ENCODE data around the gene CCDC170. TPM values are rescaled to one million over a fixed set of nuclear protein-coding genes. Genes with fewer than 3 reads are reported as not detected.
"Not testable (repeated sequence)": the region's sequence is repeated elsewhere in the genome, so short reads cannot be mapped to it uniquely, and the experiment has no call there.

Gene CCDC170
- total and polyA plus RNA-seq, 12 donors: 0.13 to 1.6 (median 0.35) TPM

GRCh38 chr6:151509048-151509447 lies 15.2 kb downstream of the CCDC170 start:
- Histone ChIP-seq H3K9me3 (no peaks in the 10 kb centered on the region), H3K36me3 (no peaks in the 10 kb centered on the region), H3K4me3 (no peak overlapping the region), H3K27ac (no peak overlapping the region), H3K27me3 (no peaks in the 10 kb centered on the region), H3K4me1 (peaks cover 0 to 5% (median 0%) of the 10 kb centered on the region in 9 donors)
- no peak for DNase-seq
- ATAC-seq: no peak
- no peak for TF ChIP-seq CTCF (IDR thresholded peaks at IDR 0.05)
- 73 to 79% methylated on average over 2 of the region's 2 CpGs for WGBS, 2 donors
- intact Hi-C loops (cut with DNase I): no loop called here

GRCh38 chr6:151512481-151512880 lies 18.7 kb downstream of the CCDC170 start:
- Histone ChIP-seq H3K4me3 (no peak overlapping the region), H3K27me3 (no peaks in the 10 kb centered on the region), H3K9me3 (no peaks in the 10 kb centered on the region), H3K36me3 (no peaks in the 10 kb centered on the region), H3K4me1 (peaks cover 0 to 5% (median 0%) of the 10 kb centered on the region in 9 donors), H3K27ac (peak overlapping the region in 1 of 10 donors; percentile 56)
- no peak for TF ChIP-seq CTCF (IDR thresholded peaks at IDR 0.05)
- WGBS, 2 donors: 79% methylated on average over 5 of the region's 5 CpGs
- ATAC-seq: peak in 1 of 8 donors; percentile 64
- intact Hi-C loops (cut with DNase I): no loop called here
- no peak for DNase-seq

GRCh38 chr6:151514000-151514730 lies 20.3 kb downstream of the CCDC170 start:
- no peak for ATAC-seq
- TF ChIP-seq CTCF (IDR thresholded peaks at IDR 0.05): no peak
- H3K9me3 ChIP-seq: peaks cover 0 to 16% (median 3%) of the 10 kb centered on the region in 11 donors
- intact Hi-C loops (cut with DNase I): no loop called here
- DNase-seq: no peak
- no peak overlapping the region for H3K4me3 ChIP-seq
- no peak overlapping the region for H3K27ac ChIP-seq
- no peaks in the 10 kb centered on the region for H3K27me3 ChIP-seq
- WGBS, 2 donors: 72 to 76% methylated on average over 9 of the region's 9 CpGs
- H3K36me3 ChIP-seq: no peaks in the 10 kb centered on the region
- peaks cover 0 to 5% (median 0%) of the 10 kb centered on the region in 9 donors for H3K4me1 ChIP-seq

GRCh38 chr6:151518992-151519391 lies 25.2 kb downstream of the CCDC170 start:
- 79 to 83% methylated on average over 5 of the region's 5 CpGs for WGBS, 2 donors
- ATAC-seq; H3K27me3 ChIP-seq; H3K4me1 ChIP-seq; H3K27ac ChIP-seq; intact Hi-C loops (cut with DNase I); H3K4me3 ChIP-seq; DNase-seq; H3K36me3 ChIP-seq: not testable (repeated sequence)
- H3K9me3 ChIP-seq: peaks cover 0 to 62% (median 14%) of the 10 kb centered on the region in 11 donors

- DNase-seq (no peak), ATAC-seq (no peak)
- no peak overlapping the region for H3K4me3 ChIP-seq
- peaks cover 0 to 69% (median 15%) of the 10 kb centered on the region in 11 donors for H3K9me3 ChIP-seq
- no peak overlapping the region for H3K27ac ChIP-seq
- no peak for TF ChIP-seq CTCF (IDR thresholded peaks at IDR 0.05)
- 59 to 77% methylated on average over 1 of the region's 1 CpG for WGBS, 2 donors
- no peaks in the 10 kb centered on the region for H3K36me3 ChIP-seq
- no peaks in the 10 kb centered on the region for H3K27me3 ChIP-seq
- no peaks in the 10 kb centered on the region for H3K4me1 ChIP-seq
- intact Hi-C loops (cut with DNase I): no loop called here
Measured at GRCh38 chr6:151523034-151523433, 29.2 kb downstream of the CCDC170 start.
